Body of pancreas (tissue), 4 donors: Measurements from ENCODE around the gene CRKL. TPM values are rescaled to one million over a fixed set of nuclear protein-coding genes. Genes with fewer than 3 reads are reported as not detected.
"Not testable (repeated sequence)": the region's sequence is repeated elsewhere in the genome, so short reads cannot be mapped to it uniquely, and the experiment has no call there.

Experiments used
- ATAC-seq: fragments of 150-250 bp; one replicate; pipeline ENCODE4 v1.9.1; 2016
- DNase-seq, 4 donors: peaks; one replicate each; pipeline ENCODE4 v3.0.0-alpha.2; 2019
- H3K27ac ChIP-seq, 4 donors: fragments of 200-600 bp; sonication (generic); 1 replicate in 3 of 4; 2 replicates in 1 of 4; pipeline versions ENCODE4 v1.5.1 to v1.6.1; 2016 to 2019; ENCODE audit warnings: mild to moderate bottlenecking in 1 of 4, mixed read lengths in 1 of 4, moderate library complexity in 1 of 4
- H3K27me3 ChIP-seq, 2 donors: fragments of 200-600 bp; sonication (generic); one replicate each; pipeline ENCODE4 v1.6.0; 2016; ENCODE audit warnings: mild to moderate bottlenecking in 1 of 2
- H3K36me3 ChIP-seq, 2 donors: fragments of 200-600 bp; sonication (generic); replicated peaks in 1 of 2; 2 replicates each; pipeline ENCODE4 v1.5.1; 2016; ENCODE audit warnings: low read depth in 2 of 2; ENCODE audit not compliant: insufficient read depth in 1 of 2
- H3K4me1 ChIP-seq: fragments of 200-600 bp; sonication (generic); one replicate; pipeline ENCODE4 v1.6.0; 2016
- H3K4me3 ChIP-seq, 2 donors: fragments of 200-600 bp; sonication (generic); 1 replicate in 1 of 2; 2 replicates in 1 of 2; pipeline ENCODE4 v1.5.1; 2016 to 2019
- H3K9me3 ChIP-seq, 3 donors: fragments of 200-600 bp; sonication (generic); 1 replicate in 2 of 3; 2 replicates in 1 of 3; pipeline ENCODE4 v1.5.1; 2016
- POLR2A ChIP-seq, 3 donors: fragments of 450-650 bp; IDR thresholded peaks; one replicate each; pipeline ENCODE4 v1.6.1; 2016; ENCODE audit warnings: antibody characterized with exemption in 3 of 3, mild to moderate bottlenecking in 2 of 3
- WGBS, 2 donors: methylation state at CpG; one replicate each; pipeline ENCODE4 v1.1.5; 2017; 5-methylcytosine and 5-hydroxymethylcytosine counted together
- intact Hi-C: fragments of 100-400 bp; cut with DNase I; formaldehyde crosslinking; loops from one replicate; pipeline ENCODE4 v1.15.1; 2023
- total RNA-seq, 2 donors: library from RNA; depleted of rRNA; stranded (reverse); fragments of >200 nt; gene quantifications; one replicate each; pipeline ENCODE4 v1.1.0, GENCODE V29; 2016
- TF ChIP-seq, protein P1 (sequence below), 7 experiments: fragments of 450-650 bp in 4 of 7; fragments of 200-600 bp in 3 of 7; sonication (generic) in 3 of 7; IDR thresholded peaks; one replicate each; pipeline ENCODE4 v1.5.1; 2016 to 2019; ENCODE audit warnings: antibody characterized with exemption in 7 of 7

CRKL gene
- total RNA-seq, 2 donors from 2014 or later = 18.2 to 25.4 TPM

DNA sequence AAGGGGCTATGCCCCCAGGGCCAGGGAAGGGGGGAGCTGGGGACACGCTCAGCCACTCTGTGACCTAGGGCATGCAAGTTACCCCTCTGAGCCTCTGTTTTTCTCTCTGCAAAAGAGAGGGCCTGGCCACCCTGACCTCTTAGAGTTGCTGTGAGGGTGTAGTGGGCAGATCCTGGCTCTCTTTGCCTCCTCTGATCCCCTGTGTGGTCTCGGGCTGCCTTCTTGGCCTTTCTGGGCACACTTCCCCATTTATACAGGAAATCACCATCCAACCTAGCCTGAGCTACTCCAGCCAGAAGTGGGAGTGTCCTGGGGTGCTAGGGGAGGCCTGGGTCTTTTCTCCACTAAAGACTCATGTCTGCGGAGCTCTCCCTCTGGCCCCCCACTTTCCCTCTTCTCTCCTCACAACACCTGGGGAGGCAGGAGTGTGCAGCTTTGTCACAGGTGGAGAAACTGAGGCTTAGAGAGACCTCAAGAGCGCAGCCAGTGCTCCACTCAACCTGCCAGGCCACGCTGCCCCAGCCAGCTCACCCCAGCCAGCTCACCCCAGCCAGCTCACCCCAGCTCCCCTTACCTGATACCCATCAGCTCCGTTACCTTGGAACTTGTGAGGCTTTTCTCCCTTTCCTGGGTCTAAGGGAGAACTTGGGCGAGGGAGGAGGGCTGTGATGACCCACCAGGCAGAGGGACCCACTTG is 51.2 kb downstream of the CRKL start:
- ATAC-seq (no peak), DNase-seq (no peak)
- peaks cover 11% of the 10 kb centered on the region for H3K4me1 ChIP-seq
- no peak overlapping the region for H3K4me3 ChIP-seq
- WGBS, 2 donors = 65 to 78% methylated on average over 6 to 7 of the region's 7 CpGs
- no peak for TF ChIP-seq POLR2A (IDR thresholded peaks at IDR 0.05)
- H3K9me3 ChIP-seq = no peaks in the 10 kb centered on the region
- intact Hi-C loops = loop anchor here (10.0 kb wide), 2 partner anchors 46 to 54 kb away; partner anchors contain the start of genes CRKL and P2RX6
- H3K36me3 ChIP-seq = no peaks in the 10 kb centered on the region
- H3K27me3 ChIP-seq = peaks cover 0 to 3% of the 10 kb centered on the region in 2 donors
- no peak overlapping the region for H3K27ac ChIP-seq

DNA sequence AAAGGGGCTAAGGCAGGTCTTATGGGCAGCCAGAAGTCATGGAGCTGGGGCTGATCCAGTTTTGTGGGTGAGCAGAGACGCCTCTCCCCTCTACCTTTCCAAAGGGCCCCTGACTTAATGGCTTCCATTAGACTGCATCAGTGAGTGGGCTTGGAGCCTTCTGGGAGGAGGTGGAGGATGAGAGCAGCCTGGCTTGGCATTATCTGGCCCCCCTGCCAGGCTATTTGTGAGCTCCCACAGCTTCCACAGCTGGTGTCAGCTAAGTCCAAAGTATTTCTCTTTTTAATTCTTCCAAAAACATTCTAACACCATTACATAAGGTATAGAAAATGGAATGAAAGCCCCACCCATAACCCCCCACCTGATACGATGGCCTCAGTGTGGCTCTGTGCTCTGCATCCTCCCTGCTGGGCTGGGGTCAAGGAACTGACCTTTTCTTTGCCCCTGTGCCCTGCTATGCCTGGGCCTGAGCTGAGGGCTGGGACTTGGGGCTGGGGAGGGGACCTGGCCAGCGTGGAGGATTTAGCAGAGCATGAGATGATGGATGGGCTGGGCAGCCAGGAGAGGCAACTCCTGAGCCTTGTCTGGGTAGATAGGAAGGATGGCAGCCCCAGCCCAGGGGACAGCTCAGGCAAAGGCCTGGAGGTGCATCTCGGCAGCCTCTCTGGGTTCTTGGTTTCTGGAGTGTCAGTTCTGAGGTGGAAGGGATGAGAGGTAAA is 53.9 kb downstream of the CRKL start:
- no peak for TF ChIP-seq POLR2A (IDR thresholded peaks at IDR 0.05)
- TF ChIP-seq, protein P1, sequence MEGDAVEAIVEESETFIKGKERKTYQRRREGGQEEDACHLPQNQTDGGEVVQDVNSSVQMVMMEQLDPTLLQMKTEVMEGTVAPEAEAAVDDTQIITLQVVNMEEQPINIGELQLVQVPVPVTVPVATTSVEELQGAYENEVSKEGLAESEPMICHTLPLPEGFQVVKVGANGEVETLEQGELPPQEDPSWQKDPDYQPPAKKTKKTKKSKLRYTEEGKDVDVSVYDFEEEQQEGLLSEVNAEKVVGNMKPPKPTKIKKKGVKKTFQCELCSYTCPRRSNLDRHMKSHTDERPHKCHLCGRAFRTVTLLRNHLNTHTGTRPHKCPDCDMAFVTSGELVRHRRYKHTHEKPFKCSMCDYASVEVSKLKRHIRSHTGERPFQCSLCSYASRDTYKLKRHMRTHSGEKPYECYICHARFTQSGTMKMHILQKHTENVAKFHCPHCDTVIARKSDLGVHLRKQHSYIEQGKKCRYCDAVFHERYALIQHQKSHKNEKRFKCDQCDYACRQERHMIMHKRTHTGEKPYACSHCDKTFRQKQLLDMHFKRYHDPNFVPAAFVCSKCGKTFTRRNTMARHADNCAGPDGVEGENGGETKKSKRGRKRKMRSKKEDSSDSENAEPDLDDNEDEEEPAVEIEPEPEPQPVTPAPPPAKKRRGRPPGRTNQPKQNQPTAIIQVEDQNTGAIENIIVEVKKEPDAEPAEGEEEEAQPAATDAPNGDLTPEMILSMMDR (IDR thresholded peaks at IDR 0.05) = no peak
- no peaks in the 10 kb centered on the region for H3K36me3 ChIP-seq
- H3K9me3 ChIP-seq = no peaks in the 10 kb centered on the region
- DNase-seq (no peak), ATAC-seq (no peak)
- no peak overlapping the region for H3K27ac ChIP-seq
- H3K27me3 ChIP-seq = no peaks in the 10 kb centered on the region
- 52 to 67% methylated on average over 3 to 4 of the region's 4 CpGs for WGBS, 2 donors
- H3K4me1 ChIP-seq = no peaks in the 10 kb centered on the region
- intact Hi-C loops = no loop called here
- H3K4me3 ChIP-seq = no peak overlapping the region

DNA sequence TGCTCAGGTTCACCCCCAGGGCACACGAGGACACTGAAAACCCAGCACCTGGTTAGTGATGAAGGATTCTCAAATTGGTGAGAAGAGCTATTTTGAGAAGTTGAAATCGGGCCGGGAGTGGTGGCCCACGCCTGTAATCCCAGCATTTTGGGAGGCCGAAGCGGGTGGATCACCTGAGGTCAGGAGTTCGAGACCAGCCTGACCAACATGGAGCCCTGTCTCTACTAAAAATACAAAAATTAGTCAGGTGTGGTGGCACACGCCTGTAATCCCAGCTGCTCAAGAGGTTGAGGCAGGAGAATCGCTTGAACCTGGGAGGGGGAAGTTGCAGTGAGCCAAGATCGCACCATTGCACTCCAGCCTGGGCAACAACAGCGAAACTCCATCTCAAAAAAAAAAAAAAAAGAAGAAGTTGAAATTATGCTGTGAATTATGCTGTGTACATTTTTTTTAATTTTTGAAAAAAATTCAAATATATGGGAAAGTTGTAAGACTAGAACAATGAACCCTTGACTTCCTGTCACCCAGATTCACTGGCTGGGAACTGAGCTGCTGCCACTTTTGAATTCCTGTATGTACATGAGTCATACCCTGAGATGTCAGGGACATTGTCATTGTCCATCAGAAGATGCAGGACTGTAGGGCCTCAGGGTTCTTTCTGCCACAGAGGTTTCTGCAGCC is 54.9 kb downstream of the CRKL start:
- H3K4me1 ChIP-seq, H3K27ac ChIP-seq, ATAC-seq, intact Hi-C loops, H3K27me3 ChIP-seq, H3K4me3 ChIP-seq, H3K9me3 ChIP-seq, DNase-seq, H3K36me3 ChIP-seq: not testable (repeated sequence)
- WGBS, 2 donors = 73 to 80% methylated on average over 8 to 11 of the region's 11 CpGs

DNA sequence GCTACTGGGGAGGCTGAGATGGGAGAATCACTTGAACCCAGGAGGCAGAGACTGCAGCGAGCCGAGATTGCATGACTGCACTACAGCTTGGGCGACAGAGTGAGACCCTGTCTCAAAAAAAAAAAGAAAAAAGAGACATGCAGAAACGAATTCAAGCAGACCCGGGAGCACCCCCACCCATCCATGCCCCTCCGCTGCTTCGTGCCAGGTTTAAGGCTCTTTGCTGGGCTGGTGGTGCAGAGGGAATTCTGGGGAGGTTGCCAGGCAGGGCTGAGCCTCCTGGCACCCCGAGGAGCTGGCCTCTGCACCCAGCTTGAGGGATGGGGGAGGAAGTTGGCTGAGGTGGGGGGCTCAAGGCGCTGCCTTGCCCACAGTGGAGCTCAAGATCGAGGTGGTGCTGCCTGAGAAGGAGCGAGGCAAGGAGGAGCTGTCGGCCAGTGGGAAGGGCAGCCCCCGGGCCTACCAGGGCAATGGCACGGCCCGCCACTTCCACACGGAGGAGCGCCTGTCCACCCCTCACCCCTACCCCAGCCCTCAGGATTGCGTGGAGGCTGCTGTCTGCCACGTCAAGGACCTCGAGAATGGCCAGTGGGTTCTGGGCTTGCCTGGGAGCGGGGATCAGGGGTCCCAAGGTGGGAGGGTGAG is 55.8 kb downstream of the CRKL start:
- ATAC-seq = no peak
- Histone ChIP-seq H3K4me1 (no peaks in the 10 kb centered on the region), H3K27ac (no peak overlapping the region)

DNA sequence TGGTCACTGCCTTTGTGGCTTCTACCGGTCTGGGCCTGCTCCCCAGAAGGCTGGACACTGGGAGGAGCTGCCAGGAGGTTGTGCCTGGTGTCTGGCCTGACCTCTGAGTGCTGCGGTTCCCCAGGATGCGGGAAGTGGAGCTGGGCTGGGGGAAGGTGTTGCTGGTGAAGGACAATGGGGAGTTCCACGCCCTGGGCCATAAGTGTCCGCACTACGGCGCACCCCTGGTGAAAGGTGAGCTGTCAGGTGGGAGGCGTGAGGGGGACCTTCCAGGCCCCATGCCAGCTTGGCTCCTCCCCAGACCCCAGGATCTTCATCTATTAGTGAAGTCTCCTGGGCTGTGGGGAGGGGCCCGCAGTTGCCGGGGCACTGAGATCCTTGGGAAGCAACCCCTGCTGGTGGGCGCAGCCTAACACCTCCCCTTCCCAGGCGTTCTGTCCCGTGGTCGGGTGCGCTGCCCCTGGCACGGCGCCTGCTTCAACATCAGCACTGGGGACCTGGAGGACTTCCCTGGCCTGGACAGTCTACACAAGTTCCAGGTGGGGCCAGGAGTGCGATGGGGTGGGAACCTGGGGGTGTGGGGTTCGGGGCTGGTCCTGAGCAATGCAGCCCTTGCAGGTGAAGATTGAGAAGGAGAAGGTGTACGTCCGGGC is 56.6 kb downstream of the CRKL start:
- 58 to 59% methylated on average over 9 to 17 of the region's 21 CpGs for WGBS, 2 donors
- Histone ChIP-seq H3K4me3 (no peak overlapping the region), H3K4me1 (no peaks in the 10 kb centered on the region), H3K27me3 (no peaks in the 10 kb centered on the region), H3K36me3 (no peaks in the 10 kb centered on the region), H3K27ac (no peak overlapping the region), H3K9me3 (no peaks in the 10 kb centered on the region)
- no peak for DNase-seq
- ATAC-seq = no peak
- intact Hi-C loops = no loop called here
- no peak for TF ChIP-seq POLR2A (IDR thresholded peaks at IDR 0.05)
- TF ChIP-seq, protein P1 (IDR thresholded peaks at IDR 0.05) = no peak

More for the DNA sequence above, 55.8 kb downstream of the CRKL start:
- WGBS, 2 donors = 62 to 65% methylated on average over 10 to 18 of the region's 21 CpGs
- no peak for DNase-seq
- H3K27me3 ChIP-seq = no peaks in the 10 kb centered on the region
- no peak overlapping the region for H3K4me3 ChIP-seq
- H3K9me3 ChIP-seq = no peaks in the 10 kb centered on the region
- intact Hi-C loops = no loop called here
- H3K36me3 ChIP-seq = no peaks in the 10 kb centered on the region
- TF ChIP-seq POLR2A (IDR thresholded peaks at IDR 0.05) = no peak
